ENCODE data around the gene IL34. TPM values are rescaled to one million over a fixed set of nuclear protein-coding genes. Genes with fewer than 3 reads are reported as not detected.

Gene IL34
- total and polyA plus RNA-seq, 2 experiments from 2014 or later = 4.3 to 6.6 TPM

- TF ChIP-seq REST (IDR thresholded peaks at IDR 0.05; ENCODE audit: unreplicated experiment) (no peak), CTCF (conservative IDR thresholded peaks at IDR 0.05; ENCODE audit: low read depth in 2 of 2) (no peak), EZH2phosphoT487 (IDR thresholded peaks at IDR 0.05; ENCODE audit: unreplicated experiment) (no peak), POLR2AphosphoS5 (IDR thresholded peaks at IDR 0.05; ENCODE audit: low read depth) (no peak), ZNF331 (CRISPR knock-in tag; IDR thresholded peaks at IDR 0.05; ENCODE audit: low read depth) (no peak), STAT1 (IDR thresholded peaks at IDR 0.05; ENCODE audit: unreplicated experiment) (no peak)
Observed at GRCh38 chr16:70709942-70710341, 63.6 kb downstream of the IL34 start (continued).

Other genes starting within 250 kb of the IL34 start
- gene ST3GAL2, start 207.5 kb upstream of the IL34 start, total RNA-seq (2014; rRNA removed; shearing (Covaris generic)) = 36.8 and 39.8 TPM in 2 replicates
- gene ST3GAL2, start 207.5 kb upstream of the IL34 start, polyA plus RNA-seq (2016; fragmentation: Nextera tagmentation; extraction: Ambion mirVana) = 12.1 and 12.3 TPM in 2 replicates
- gene FCSK, start 192.0 kb upstream of the IL34 start, total RNA-seq (2014; rRNA removed; shearing (Covaris generic)) = 4.0 and 8.0 TPM in 2 replicates
- gene FCSK, start 192.0 kb upstream of the IL34 start, polyA plus RNA-seq (2016; fragmentation: Nextera tagmentation; extraction: Ambion mirVana) = 1.5 and 2.3 TPM in 2 replicates
- 38.1 and 46.9 TPM in 2 replicates for gene COG4, start 123.0 kb upstream of the IL34 start, total RNA-seq (2014; rRNA removed; shearing (Covaris generic))
- gene COG4, start 123.0 kb upstream of the IL34 start, polyA plus RNA-seq (2016; fragmentation: Nextera tagmentation; extraction: Ambion mirVana) = 23.9 and 28.8 TPM in 2 replicates
- gene SF3B3, start 122.7 kb upstream of the IL34 start, total RNA-seq (2014; rRNA removed; shearing (Covaris generic)) = 289 and 316 TPM in 2 replicates
- 202 and 203 TPM in 2 replicates for gene SF3B3, start 122.7 kb upstream of the IL34 start, polyA plus RNA-seq (2016; fragmentation: Nextera tagmentation; extraction: Ambion mirVana)
- gene MTSS2, start 39.5 kb downstream of the IL34 start, total RNA-seq (2014; rRNA removed; shearing (Covaris generic)) = 16.5 and 19.6 TPM in 2 replicates
- 1.6 and 1.9 TPM in 2 replicates for gene MTSS2, start 39.5 kb downstream of the IL34 start, polyA plus RNA-seq (2016; fragmentation: Nextera tagmentation; extraction: Ambion mirVana)
- gene VAC14, start 154.6 kb downstream of the IL34 start, total RNA-seq (2014; rRNA removed; shearing (Covaris generic)) = 70.8 and 77.7 TPM in 2 replicates
- 41.9 and 42.3 TPM in 2 replicates for gene VAC14, start 154.6 kb downstream of the IL34 start, polyA plus RNA-seq (2016; fragmentation: Nextera tagmentation; extraction: Ambion mirVana)

All from GM23338 (cell line).